Ishikawa (cell line): ENCODE results near the gene PLCB1.

Source experiments
- CEBPB ChIP-seq: IDR thresholded peaks from 2 replicates; pipeline ENCODE4 v1.6.1; 2012
- CREB1 ChIP-seq: IDR thresholded peaks from 2 replicates; pipeline ENCODE4 v1.6.1; 2012; ENCODE audit warnings: low read depth
- EGR1 ChIP-seq: IDR thresholded peaks from 2 replicates; pipeline ENCODE4 v1.6.1; 2012
- EP300 ChIP-seq: IDR thresholded peaks from 2 replicates; pipeline ENCODE4 v1.6.1; 2012; ENCODE audit warnings: borderline replicate concordance
- FOXM1 ChIP-seq: IDR thresholded peaks from 2 replicates; pipeline ENCODE4 v1.6.1; 2012; ENCODE audit warnings: low read depth, borderline replicate concordance
- MAX ChIP-seq: IDR thresholded peaks from 2 replicates; pipeline ENCODE4 v1.6.1; 2012
- NFIC ChIP-seq: IDR thresholded peaks from 2 replicates; pipeline ENCODE4 v1.6.1; 2012
- RAD21 ChIP-seq: IDR thresholded peaks from 2 replicates; pipeline ENCODE4 v1.6.1; 2012; ENCODE audit warnings: low read depth
- REST ChIP-seq: IDR thresholded peaks from 2 replicates; pipeline ENCODE4 v1.6.1; 2012; ENCODE audit warnings: low read depth, mild to moderate bottlenecking
- TAF1 ChIP-seq: IDR thresholded peaks from 2 replicates; pipeline ENCODE4 v1.6.1; 2012; ENCODE audit warnings: low read depth, mild to moderate bottlenecking
- USF1 ChIP-seq: IDR thresholded peaks from 2 replicates; pipeline ENCODE4 v1.6.1; 2012
- YY1 ChIP-seq: IDR thresholded peaks from 2 replicates; pipeline ENCODE4 v1.6.1; 2012; ENCODE audit warnings: low read depth

GRCh38 chr20:8254911-8255582 is 123.0 kb downstream of the PLCB1 start:
- TF ChIP-seq FOXM1, result no peak
- TF ChIP-seq EP300, result no peak
- TF ChIP-seq EGR1, result no peak
- no peak for TF ChIP-seq CEBPB
- no peak for TF ChIP-seq NFIC
- no peak for TF ChIP-seq CREB1
- TF ChIP-seq RAD21, result no peak
- TF ChIP-seq MAX, result no peak
- no peak for TF ChIP-seq REST
- TF ChIP-seq USF1, result no peak
- no peak for TF ChIP-seq TAF1
- TF ChIP-seq YY1, result no peak
